Fibroblast of villous mesenchyme (primary cell): ENCODE results near the gene TARS1. TPM values are rescaled to one million over a fixed set of nuclear protein-coding genes. Genes with fewer than 3 reads are reported as not detected.
"Not testable (repeated sequence)": the region's sequence is repeated elsewhere in the genome, so short reads cannot be mapped to it uniquely, and the experiment has no call there.

ENCODE experiments used
- DNase-seq: peaks from one replicate; pipeline ENCODE4 v3.0.0-alpha.2; 2010; ENCODE audit warnings: low read depth
- H3K4me3 ChIP-seq: 2 replicates; pipeline ENCODE4 v1.5.1; 2011; ENCODE audit warnings: low read depth, mild to moderate bottlenecking, low read length
- CTCF ChIP-seq: IDR thresholded peaks from 2 replicates; pipeline ENCODE4 v1.5.1; 2012; ENCODE audit warnings: low read depth, mild to moderate bottlenecking, low read length; ENCODE audit not compliant: insufficient read depth
- total RNA-seq: library from RNA; depleted of rRNA; stranded (reverse); fragments of >200 nt; gene quantifications from 2 replicates; pipeline ENCODE4 v1.2.3, GENCODE V29; 2012

Gene TARS1
- total RNA-seq, 1 donor: 293 TPM

GRCh38 chr5:33509036-33509435 is 68.3 kb downstream of the TARS1 start:
- DNase-seq: no peak
- no peak overlapping the region for H3K4me3 ChIP-seq
- TF ChIP-seq CTCF: no peak

DNA sequence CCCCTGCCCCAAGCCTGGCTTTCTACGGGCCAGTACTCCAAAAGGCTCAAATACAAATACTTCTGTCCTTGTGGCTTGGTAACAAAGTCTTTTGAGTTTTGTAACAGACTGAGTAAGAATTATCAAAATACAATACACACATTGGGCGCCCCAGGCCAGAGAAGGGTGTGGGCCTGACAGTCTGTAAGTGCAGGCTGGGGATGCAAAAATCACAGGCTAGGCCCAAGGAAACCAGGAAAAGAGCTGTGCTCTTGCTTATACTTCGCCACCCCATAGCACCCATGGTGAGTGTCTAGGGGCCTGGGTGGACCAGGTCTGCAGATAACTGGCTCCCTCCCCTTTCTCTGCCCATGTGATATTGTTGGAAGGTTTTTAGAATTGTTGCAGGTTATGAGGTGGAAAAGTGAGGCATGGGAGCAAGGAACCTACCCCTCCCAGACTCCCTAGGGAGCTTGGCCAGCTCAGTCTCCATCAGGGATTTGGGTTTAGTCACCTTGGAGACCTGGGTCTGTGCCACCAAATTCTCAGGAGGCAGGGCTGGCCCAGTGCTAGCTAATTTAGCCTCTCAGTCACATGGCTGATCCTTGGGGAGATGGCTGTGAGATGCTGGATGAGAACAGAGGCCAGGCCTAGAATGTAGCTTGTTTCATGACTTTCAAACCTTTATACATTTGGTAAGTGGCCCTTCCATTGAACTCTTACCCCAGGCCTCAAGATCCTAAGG is 72.9 kb downstream of the TARS1 start:
- no peak overlapping the region for H3K4me3 ChIP-seq
- no peak for DNase-seq
- no peak for TF ChIP-seq CTCF

GRCh38 chr5:33515366-33515765 is 74.6 kb downstream of the TARS1 start:
- DNase-seq, H3K4me3 ChIP-seq: not testable (repeated sequence)

DNA sequence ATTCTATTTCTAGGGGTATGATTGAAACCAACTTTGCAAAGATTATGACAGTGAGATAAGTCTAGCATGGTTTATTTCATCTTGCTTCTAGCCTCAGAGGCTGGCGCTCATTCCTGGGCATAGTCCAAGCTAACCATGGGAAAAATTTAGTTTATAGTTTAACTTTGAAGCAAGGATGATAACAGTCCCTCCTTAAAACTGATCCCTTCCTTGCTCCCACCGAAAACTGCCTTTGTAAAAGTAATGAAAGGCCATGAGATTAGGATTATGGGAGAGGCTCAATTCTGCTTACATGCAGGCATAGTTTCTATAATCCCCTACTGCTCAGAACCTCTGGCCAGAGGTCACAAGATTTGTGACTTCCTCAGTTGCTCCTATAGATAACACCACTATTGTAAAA is 75.7 kb downstream of the TARS1 start:
- no peak overlapping the region for H3K4me3 ChIP-seq
- DNase-seq: peak; percentile 28
- no peak for TF ChIP-seq CTCF
